GM10248 (cell line): ENCODE data around the gene PINLYP.

ENCODE experiments used
- CTCF ChIA-PET: fragments of 300-600 bp; sonication (Branson Sonifier 250); formaldehyde crosslinking; extraction: SDS; loops from one replicate; lab custom pipeline; 2021; ENCODE audit warnings: antibody characterized with exemption; lab: Yijun Ruan, JAX
- POLR2A ChIA-PET: fragments of 350-650 bp; sonication (Branson Sonifier 250); formaldehyde crosslinking; extraction: SDS; loops from one replicate; lab custom pipeline; 2020; ENCODE audit warnings: antibody characterized with exemption; lab: Yijun Ruan, JAX
- DNase-seq: peaks from one replicate; pipeline ENCODE4 v3.0.0; 2012; ENCODE audit errors: extremely low spot score
- CTCF ChIP-seq: IDR thresholded peaks from 2 replicates; pipeline ENCODE4 v1.5.1; 2012; ENCODE audit warnings: mild to moderate bottlenecking, low read depth; ENCODE audit errors: extremely low read depth, missing control alignments, control extremely low read depth

The PINLYP gene

DNA sequence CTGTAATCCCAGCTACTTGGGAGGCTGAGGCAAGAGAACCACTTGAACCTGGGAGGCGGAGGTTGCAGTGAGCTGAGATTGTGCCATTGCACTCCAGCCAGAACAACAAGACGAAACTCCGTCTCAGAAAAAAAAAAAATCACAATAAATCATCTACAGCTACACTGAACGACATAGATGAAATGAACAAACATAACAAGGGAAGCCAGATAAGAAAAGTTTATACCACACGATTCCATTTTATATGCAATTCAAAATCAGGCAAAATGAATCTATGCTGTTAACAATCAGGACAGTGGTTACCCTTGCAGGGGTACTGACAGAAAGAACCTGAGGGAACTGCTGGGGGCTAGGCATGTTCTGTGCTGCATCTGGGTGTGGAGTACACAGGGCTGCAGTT is 5.9 kb upstream of the PINLYP start:
- no peak for TF ChIP-seq CTCF
- POLR2A ChIA-PET = no interaction called here
- DNase-seq = no peak
- CTCF ChIA-PET = interaction anchor here (0.9 to 10.4 kb wide), 2 partner anchors 13 to 123 kb away, joined by 3 to 97 read pairs; no protein-coding TSS in a partner anchor

DNA sequence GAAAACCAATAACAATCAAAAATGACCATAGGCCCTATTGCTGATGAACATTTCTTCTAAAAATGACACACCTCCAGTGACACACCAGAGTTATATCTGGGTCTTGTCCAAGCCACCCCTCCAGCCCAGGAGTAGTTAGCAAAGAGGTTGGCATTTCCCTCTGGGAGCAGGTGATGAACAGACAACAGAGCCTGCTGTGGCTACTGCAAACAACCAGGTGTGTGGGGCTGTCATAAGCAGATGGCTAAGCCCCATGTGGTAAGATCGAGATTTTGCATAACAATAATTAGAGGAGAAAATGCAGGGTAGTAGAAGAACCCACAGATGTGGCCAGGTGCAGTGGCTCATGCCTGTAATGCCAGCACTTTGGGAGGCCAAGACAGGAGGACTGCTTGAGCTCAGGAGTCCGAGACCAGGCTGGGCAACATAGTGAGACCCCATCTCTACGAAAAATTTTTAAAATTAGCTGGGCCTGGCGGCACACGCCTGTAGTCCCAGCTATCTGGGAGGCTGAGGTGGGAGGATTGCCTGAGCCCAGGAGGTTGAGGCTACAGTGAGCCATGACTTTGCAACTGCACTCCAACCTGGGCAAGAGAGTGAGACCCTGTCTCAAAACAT is 5.3 kb upstream of the PINLYP start:
- CTCF ChIA-PET = interaction anchor here (1.3 to 10.4 kb wide), 3 partner anchors 13 to 35 kb away, joined by 4 to 97 read pairs (median 9); partner anchors contain the start of gene IRGQ
- no peak for TF ChIP-seq CTCF

DNA sequence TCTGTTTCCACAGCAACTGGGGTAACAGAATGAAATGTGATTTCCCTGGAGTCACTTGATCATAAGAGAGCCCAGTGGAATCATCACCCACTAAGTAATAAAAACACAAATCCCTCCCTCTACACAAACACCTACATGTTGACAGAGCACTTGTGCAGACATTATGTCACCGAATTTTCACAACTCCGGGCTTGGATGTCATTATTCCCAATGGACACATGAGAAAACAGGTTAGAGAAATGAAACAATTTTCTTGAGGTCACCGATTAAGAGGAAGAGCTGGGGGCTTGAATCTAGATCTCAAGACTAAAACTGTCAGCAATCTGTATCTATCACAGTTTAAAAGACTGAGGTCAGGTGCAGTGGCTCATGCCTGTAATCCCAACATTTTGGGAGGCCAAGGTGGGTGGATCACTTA is 3.4 kb upstream of the PINLYP start:
- DNase-seq = no peak
- TF ChIP-seq CTCF = no peak
- CTCF ChIA-PET = interaction anchor here (1.3 to 10.4 kb wide), 3 partner anchors 15 to 30 kb away, joined by 3 to 97 read pairs (median 9); partner anchors contain the start of gene IRGQ
- POLR2A ChIA-PET = no interaction called here

More for the DNA sequence above, 5.3 kb upstream of the PINLYP start:
- POLR2A ChIA-PET = no interaction called here
- DNase-seq = no peak

DNA sequence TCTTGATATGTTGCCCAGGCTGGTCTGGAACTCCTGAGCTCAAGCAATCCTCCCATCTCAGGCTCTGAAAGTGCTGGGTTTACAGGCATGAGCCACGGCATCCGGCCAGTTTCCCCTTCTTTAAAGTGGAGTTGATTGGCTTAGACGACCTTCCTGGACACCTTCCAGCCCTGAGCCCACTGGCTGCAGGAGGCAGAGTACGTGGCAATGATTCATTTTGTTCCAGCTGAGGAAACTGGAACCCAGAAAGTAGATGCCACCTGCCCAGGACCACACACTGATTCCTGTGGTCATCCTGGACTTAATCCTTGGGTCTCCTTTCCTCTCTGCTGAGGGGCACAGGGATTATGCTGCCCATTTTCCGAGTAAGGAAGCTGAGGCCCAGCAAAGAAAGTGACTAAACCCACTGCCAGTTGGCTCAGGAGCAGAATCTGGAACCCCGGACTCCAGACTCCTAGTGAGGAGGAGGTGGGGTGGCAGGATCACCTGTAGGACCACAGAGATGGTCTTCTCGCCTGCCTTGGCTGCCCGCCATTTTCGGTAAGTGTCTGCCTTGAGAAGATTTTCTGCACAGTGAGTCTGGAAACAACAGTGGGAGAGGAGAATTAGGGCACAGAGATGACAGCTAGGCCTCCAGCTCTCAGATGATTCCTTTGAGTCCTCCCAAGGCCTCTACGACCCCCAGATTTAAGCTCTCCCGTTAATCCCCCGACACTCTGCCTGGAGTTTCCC is 1.0 kb upstream of the PINLYP start:
- no peak for DNase-seq
- no peak for TF ChIP-seq CTCF
- CTCF ChIA-PET = interaction anchor here (1.3 to 10.4 kb wide), 5 partner anchors 10 to 39 kb away, joined by 5 to 97 read pairs (median 6); no protein-coding TSS in a partner anchor
- POLR2A ChIA-PET = no interaction called here

DNA sequence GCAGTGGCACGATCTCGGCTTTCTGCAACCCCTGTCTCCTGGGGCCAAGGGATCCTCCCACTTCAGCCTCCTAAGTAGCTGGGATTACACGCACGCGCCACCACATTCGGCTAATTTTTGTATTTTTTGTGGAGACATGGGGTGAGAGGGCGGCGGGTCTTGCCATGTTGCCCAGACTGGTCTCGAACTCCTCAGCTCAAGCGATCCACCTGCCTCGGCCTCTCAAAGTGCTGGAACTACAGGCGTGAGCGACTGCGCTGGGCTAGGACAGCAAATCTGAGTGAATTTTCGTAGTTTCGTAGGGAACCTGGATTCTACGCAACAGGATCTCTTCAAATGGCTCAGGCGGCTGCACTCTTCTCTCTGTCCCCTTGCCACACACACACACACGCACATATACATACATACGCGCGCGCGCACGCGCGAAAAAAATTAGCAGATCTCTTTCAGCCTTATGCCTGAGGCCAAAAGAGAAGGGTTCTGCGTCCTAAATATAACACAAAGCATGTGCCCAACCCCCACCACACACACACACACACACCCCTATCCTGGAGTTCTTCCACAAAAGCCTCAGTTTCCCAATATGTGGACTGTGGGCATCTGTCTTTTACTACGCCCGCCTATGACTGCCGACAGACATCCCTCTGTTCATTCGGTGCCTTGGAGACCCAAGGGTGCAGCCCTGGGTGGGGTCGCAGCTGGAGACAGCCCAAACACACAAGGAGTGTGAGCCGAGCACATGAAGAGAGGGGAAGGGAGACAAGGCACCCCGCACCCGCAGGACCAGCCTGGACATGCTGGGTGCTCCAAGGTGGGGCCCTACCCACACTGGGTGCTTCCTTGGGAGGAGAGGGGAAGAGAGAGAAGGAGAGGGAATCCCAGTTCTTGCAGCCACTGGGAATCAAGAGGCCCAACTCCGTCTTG is 616 bp downstream of the PINLYP start:
- ChIA-PET CTCF (interaction anchor here (1.4 to 10.4 kb wide), 2 partner anchors 19 to 47 kb away, joined by 3 to 97 read pairs; no protein-coding TSS in a partner anchor), POLR2A (interaction anchor here (0.6 to 0.8 kb wide), 2 partner anchors 18 to 97 kb away, joined by 3 to 6 read pairs; no protein-coding TSS in a partner anchor)
- DNase-seq = no peak
- TF ChIP-seq CTCF = no peak
